GM21576 (cell line): Measurements from ENCODE around the gene CILP2.

ENCODE experiments used
- ATAC-seq: cut with Tn5 transposase; IDR thresholded peaks from one replicate; pipeline ENCODE4 v1.9.1; 2021; ENCODE audit warnings: mild to moderate bottlenecking, moderate library complexity; ENCODE audit not compliant: unreplicated experiment

The CILP2 gene

DNA sequence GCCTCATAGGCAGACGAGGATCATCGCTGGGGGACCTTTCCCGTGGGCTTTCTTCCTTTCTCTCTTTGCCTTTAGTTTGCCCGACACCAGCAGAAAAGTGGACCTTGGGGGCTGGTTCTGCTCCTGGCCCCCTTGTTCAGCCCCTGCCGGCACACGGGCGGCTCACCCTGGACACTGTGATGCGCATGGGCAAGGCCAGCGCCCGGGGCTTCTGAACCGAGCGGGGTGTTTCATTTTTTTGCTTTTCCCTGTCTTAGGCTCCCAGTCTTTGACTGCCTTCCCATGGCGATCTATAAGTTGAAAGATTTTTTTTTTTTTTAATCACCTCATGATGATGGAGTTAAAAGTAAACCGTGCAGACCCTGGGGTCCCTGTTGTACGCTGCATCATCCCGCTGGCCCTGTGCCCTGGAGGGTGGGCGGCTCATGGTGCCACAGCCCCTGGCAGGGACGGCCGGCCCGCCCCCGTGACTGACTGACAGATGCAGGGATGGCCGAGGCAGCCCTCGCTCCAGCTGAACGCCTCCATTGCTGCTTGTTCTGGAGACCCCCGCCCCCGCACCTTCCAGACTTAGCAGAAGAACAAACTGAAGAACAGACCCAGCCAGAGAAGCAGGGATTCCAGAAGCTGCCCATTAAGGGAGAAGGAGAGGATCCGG lies 32.3 kb upstream of the CILP2 start:
- no peak for ATAC-seq

DNA sequence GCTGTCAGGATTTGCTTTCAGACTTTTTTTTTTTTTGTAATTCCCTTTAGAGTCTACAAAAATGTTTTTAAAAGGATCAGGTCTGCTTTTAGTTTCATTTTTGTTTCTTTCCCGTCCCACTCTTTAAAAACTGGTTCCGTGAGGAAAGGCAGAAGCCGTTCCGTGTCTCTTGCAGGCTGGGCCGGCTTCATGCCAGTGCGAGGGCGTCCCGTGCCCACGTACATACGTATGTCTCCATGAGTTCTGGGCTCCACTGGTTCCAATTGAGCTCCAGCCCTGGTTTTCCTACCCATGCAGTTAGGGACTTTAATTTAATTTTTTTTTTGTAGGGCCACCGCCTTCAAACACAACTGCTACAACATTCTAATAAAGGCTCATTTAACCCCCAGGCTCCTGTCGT lies 31.5 kb upstream of the CILP2 start:
- no peak for ATAC-seq

DNA sequence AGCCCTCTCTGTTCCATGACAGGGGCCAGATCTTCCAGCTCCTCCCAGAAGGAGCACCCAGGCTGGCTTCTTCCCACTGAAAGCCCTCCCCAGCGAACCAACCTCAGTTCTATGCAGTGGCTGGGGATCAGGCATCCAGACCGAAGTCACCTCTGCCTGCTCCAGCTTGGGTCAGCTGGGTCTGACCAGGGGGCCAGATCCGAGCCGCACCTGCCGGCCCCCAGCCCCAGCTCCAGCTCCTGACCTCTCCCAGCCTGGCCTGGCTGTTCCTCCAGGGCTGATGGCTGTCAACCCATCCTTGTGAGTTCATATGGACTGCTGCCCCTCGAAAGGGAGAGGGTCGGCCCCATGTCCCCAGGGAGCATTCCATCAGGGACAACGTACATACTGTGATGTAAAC lies 30.7 kb upstream of the CILP2 start:
- ATAC-seq, result no peak

DNA sequence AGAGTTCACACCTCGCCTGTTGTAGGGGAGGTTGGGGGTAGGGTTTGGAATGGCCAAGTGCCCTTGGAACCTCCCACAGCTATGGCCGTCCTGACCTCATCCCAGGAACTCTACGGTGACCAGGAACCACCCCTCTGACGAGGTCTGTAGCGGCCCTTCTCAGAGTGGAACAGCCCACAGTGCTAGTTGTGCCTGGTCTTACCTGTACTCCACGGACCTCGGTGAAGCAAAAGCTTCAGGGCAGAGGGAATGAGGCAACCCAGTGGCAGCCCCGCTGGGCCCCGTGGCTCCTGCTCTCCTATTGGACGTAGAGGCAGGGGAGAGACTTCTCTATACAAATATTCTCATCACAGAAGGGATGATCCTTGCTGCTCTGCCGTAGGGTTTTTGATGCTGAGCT lies 29.8 kb upstream of the CILP2 start:
- ATAC-seq, result no peak

DNA sequence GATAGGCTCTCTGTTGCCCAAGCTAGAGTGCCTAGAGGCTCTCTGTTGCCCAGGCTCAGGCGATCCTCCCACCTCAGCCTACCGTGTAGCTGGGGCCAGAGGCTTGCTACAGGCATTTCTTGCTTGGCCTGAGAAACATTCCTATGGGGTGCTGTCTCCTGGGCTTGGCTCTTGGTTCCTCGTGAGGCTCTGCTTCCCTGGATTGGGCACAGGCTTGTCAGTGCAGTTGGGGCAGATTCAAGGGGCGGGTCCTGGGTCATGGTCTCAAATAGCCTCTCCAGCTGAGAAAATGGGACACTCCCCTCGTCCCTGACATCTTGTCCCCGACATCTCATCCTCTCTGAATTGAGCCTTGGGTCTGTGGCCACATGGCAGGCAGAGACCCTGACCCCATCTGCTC lies 27.6 kb upstream of the CILP2 start:
- no peak for ATAC-seq

DNA sequence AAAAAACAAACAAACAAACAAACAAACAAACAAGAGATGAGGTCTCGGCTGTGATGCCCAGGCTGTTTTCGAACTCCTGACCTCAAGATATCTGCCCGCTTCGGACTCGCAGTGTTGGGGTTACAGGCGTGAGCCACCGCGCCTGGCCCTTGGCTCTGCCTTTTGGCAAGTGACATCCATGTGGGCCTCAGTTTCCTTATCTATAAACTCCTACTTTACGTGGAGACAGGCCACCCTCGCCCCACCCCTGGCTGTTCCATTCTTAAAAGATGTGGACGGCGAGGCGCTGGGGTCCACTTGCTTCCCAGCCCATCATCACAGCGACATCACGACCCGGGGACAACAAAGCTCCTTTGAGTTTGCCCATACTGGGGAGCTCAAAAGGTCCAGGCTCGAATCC lies 24.4 kb upstream of the CILP2 start:
- ATAC-seq, result no peak

DNA sequence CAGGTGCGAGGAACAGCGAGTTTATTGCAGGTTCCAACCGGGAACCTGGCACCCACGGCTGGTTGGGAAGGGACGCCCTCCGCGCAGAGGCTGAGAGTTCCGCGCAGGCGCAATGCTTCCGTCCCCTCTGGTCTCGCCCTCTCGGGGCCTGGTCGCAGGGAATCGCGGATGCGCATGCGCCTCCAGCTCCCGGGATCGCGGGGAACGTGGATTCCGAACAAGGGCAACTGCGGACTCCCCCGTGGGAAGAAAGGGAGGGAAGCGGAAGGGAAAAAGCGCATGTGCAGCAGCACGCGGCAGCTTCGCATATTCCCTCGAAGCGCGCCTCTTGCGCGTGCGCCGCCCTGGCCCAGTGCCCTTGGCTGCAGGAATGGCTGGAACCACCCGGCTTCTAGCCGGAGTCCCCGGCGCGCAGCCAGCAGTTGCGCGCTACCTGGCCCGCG lies 23.8 kb upstream of the CILP2 start:
- ATAC-seq, result no peak

DNA sequence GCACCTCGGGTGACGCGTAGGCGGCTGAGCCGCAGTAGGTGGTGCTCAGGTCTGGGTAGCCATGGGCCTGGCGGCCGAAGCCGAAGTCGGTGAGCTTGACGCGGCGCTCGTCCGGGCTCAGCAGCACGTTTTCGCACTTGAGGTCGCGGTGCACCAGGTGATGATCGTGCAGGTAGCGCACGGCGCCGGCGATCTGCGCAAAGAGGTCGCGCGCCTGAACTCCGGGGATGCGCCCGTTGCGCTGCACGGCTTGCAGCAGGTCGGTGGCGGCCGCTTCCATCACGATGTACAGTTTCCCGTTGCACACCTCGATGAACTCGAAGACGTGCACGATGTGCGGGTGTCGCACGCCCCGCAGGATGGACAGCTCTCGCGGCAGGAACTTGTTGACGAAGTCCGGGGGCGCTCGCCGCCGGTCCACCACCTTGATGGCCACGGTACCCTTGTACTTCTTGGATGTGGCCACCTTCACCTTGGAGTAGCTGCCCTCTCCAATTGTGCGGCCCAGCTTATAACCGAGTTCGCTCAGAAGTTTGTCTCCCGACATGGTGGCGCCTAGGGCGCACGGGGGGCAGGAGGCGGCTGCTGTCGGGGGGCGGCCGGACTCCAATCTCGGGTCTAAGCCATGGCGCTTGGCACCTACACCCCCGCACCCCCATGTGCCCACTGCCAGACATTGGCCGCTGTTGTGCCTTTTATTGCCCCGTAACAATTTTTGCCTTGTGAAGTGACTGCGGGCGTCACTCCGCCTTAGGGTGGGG lies 23.0 kb upstream of the CILP2 start, which contains the start of gene TSSK6:
Gene TSSK6 (minus strand): TSS at position 668 of the 761 bp plus-strand sequence. CDS start 121 bp downstream, at position 547.
- ATAC-seq, result no peak

DNA sequence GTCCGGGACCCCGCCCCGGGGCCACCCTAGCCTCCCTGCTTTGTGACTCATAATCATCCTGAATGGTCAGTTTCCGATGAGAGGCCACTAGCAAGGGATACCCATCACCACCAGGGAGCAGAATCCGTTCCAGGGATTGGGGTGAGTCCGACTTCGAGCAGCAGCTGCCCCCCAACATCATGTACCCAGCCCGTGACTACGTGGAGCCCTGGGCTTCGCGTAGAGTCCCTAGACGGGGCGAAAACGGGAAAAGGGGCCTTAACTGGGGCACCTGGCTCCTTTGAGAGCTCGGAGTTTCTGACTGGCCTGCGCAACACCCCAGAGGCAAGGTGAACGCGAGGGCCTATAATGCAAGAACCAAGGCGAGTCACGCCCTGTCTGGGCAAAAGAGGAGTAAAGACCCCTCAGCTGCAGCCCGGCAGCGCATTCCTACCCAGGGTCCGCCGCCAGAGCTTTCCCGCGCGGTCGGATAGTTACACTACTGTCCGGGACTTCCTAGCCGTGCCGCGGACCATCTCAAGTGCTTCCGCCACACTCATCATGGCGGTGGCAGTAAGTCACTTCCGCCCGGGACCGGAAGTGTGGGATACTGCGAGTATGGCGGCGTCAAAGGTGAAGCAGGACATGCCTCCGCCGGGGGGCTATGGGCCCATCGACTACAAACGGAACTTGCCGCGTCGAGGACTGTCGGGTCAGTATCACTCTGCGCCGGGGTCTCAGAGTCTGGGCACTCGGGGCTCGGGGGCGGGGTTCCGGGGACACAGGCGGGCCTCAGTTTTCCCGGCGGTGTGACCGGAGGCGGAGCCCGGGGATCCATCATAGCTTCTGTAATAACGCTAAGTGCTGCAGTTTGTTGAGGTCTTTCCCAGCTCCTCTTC lies 22.2 kb upstream of the CILP2 start, which contains the start of gene NDUFA13:
Gene NDUFA13 (plus strand): TSS at position 584 of the 878 bp plus-strand sequence. CDS start 14 bp downstream, at position 598.
- peak; percentile 93 for ATAC-seq

DNA sequence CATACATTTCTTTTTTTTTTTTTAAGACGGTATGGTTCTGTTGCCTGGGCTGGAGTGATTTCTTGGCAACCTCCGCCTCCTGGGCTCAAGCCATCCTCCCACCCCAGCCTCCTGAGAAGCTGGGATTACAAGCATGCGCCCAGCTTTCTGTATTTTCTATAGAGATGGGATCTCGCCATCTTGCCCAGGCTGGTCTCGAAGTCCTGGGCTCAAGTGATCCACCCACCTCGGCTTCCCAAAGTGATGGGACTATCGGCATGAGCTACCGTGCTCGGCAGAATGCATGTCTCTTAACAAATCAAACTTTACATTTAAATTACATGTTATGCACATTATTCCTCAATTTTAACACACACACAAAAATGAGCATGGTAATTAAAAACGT lies 20.8 kb upstream of the CILP2 start:
- ATAC-seq, result no peak

DNA sequence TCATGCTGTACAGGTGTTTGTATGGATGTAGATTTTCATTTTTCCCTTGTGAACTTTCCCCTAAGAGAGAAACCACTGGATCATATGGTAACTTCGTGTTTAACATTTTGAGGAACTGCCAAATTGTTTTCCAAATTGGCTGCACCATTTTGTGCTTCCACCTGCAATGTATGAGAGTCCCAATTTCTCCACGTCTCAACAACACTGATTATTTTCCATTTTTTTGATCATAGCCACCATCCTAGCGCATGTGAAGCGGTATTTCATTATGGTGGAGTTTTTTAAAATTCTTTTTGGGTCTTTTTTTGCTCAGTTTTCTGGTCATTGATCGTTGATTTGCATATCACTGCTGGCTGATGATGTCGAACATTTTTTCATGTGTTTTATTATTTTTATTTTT lies 17.1 kb upstream of the CILP2 start:
- ATAC-seq, result no peak

DNA sequence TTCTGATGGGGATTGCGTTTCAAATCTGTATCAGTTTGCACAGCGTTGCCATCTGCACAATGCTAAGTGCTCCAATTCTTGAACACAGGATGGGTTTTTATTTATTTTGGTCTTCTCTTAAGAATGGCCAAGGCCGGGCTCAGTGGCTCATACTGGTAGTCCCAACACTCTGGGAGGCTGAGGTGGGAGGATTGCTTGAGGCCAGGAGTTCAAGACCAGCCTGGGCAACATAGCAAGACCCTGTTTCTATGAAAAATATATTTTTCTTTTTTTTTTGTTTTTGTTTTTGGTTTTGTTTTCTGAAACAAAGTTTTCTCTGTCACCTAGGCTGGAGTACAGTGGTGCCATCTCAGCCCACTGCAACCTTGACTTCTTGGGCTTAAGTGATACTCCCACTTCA lies 14.9 kb upstream of the CILP2 start:
- no peak for ATAC-seq

DNA sequence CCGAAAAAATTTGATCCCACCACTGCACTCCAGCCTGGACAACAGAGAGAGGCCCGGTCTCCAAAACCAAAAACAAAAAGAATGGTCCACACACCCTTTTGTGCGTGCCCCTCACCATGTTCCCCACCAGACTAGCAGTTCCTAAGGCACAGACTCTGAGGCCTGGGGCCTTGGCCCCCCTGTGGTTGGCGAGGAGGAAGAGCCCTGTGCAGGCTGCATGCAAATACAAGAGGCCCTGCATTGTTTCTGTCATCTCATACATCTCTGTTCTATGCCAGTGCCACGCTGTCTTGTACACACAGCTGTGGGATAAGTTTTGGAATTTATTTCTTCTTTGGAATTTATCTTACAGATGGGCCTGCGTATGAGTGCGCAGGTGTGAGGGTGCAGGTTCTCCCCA lies 14.0 kb upstream of the CILP2 start:
- ATAC-seq, result no peak

DNA sequence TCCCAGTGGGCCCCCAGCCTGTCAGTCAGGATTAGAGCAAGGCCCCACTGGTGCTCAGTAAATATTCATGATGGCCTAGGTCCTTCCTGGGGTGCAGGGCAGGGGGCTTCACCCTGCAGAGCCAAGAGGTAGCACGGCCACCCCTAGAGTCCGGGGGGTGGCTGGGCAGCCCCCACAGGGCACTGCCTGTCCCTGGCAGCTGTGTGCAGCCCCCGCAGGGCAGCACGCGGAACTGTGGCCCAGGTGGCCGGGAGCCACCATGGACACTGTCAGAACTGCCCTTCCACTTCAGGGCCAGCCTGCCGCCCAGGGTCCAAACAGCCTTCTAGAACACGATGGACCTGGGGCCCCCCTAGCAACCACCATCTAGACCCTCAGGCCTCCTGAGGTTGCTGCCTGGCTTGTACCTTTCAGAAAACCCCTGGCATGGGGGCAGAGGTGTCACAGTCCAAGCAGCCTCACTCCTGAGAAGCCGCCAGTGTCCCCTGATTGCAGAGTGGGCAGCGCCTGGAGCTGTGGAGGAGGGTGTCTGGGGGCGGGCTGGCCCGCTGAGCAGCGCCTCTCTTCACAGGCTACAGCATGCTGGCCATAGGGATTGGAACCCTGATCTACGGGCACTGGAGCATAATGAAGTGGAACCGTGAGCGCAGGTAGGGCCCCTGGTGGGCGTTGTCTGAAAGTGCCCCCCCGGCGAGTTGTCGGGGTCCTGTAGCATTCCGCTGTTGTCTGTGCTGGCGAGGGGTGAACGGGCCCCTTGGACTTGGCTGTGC lies 12.3 kb upstream of the CILP2 start:
- ATAC-seq, result no peak

DNA sequence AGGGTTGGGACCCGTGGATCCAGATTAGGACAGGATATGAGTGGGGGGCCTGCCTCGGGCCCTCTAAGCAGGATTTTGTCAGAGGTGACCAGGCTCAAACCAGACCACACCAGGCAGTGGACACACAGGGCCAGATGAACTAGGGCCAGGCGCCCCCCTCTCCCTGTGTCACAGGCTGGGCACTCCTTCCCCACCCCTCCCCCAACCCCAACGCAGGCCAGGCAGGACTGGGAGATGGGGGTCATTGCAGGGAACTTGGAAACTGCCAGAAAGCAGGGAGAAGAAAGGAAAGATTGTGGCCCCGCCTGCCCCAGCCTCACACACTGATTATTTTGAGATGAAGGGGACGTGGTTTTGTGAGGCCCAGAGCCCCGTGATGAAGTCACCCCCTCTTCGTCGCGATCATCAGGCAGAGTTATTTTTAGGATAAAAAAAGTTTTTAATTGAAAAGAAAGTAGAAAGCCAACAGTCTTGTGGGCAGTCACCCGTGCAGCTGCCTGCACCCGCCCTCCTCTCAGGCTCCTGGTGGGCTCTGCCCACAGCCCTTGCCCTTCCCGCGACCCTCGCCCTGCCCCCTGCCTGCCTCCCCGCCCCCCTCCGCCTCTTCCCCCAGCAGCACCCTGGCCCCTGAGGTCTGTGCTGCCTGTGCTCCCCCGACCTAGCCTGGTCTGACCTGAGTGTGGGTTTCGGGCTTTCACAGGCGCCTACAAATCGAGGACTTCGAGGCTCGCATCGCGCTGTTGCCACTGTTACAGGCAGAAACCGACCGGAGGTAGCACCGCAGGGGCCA lies 11.3 kb upstream of the CILP2 start:
- no peak for ATAC-seq

DNA sequence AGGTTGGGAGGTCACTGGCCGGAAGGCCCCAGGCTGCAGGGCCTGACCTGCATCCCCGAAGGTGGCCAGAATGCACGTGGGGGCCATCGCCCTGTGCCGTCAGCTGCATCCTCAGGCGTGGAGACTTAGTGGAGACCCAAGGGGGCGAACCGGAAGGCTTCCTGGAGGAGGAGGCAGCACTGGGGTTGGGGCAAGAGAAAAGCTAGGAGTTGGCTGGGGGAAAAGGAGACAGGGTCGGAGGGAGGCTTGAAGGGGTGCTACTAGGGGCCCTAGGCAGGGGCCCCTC lies 10.8 kb upstream of the CILP2 start:
- ATAC-seq, result no peak

DNA sequence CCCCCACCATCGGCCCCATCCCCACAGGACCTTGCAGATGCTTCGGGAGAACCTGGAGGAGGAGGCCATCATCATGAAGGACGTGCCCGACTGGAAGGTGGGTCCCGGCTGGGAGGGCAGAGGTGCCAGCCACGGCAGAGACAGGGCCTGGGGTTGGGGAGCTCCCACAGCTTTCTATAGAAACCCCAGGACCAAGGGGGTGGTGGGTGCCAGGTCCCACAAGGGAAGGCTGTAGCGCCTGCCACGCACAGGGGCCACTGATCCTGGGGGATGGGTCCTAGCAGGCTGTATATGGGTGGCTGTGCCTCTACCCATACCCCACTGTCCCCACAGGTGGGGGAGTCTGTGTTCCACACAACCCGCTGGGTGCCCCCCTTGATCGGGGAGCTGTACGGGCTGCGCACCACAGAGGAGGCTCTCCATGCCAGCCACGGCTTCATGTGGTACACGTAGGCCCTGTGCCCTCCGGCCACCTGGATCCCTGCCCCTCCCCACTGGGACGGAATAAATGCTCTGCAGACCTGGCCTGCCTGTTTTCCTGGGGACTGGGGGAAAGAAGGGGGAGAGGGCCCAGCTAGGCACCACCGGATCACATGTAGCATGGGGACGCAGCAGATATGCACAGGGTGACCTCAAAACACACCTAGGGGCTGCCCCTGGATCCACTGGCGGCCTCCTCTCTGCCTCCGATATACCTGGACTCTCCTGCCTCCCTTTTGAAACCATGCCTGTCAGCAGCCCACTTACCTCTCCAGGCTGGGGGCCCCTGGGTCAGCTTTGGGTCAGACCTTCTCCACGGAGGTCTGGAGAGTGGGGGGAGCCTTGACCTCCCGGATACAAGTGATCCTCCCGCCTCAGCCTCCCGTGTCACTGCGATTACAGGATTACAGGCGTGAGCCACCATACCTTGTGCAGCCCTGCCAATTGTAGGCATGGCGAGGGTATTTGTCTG lies 10.1 kb upstream of the CILP2 start:
- no peak for ATAC-seq

DNA sequence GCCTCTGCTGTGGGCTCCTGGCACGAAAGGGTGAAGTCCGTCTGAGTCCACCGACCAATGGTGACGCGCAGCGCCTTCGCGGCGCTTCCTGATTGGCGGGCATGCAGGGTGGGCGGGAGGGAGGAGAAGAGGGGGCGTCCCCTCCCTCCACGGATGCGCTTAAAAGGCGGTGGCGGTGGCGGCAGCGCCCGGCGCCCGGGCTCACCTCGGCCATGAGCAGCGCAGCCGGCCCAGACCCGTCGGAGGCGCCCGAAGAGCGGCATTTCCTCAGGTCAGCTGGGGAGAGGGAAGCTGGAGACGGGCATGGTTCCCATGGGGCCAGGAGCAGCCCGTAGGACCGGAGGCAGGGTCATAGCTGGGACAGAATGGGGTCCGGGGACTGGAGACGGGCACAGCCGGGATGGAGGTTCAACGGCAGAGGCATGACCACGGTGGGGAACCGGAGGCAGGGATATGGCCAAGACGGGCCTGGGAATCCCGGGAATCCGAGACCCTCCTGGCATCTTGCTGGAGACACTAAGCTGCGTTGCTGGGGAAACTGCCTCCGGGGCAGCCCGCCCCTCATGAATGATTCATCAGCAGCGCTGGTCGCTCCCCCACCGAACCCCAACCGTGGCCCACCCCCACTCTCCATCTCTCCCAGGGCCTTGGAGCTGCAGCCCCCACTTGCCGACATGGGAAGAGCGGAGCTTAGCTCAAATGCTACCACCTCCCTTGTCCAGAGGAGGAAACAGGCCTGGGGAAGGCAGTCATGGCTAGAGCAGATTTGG lies 9.2 kb upstream of the CILP2 start, which contains the start of gene YJEFN3:
Gene YJEFN3 (plus strand): TSS at position 191 of the 770 bp plus-strand sequence. CDS start 22 bp downstream, at position 213.
- no peak for ATAC-seq
